ENCODE data around the gene CCT3. TPM values are rescaled to one million over a fixed set of nuclear protein-coding genes. Genes with fewer than 3 reads are reported as not detected.
"Not testable (repeated sequence)": the region's sequence is repeated elsewhere in the genome, so short reads cannot be mapped to it uniquely, and the experiment has no call there.

CCT3 gene
- polyA plus RNA-seq, 12 donors, result 119 to 268 (median 248) TPM; not detected in 1

DNA sequence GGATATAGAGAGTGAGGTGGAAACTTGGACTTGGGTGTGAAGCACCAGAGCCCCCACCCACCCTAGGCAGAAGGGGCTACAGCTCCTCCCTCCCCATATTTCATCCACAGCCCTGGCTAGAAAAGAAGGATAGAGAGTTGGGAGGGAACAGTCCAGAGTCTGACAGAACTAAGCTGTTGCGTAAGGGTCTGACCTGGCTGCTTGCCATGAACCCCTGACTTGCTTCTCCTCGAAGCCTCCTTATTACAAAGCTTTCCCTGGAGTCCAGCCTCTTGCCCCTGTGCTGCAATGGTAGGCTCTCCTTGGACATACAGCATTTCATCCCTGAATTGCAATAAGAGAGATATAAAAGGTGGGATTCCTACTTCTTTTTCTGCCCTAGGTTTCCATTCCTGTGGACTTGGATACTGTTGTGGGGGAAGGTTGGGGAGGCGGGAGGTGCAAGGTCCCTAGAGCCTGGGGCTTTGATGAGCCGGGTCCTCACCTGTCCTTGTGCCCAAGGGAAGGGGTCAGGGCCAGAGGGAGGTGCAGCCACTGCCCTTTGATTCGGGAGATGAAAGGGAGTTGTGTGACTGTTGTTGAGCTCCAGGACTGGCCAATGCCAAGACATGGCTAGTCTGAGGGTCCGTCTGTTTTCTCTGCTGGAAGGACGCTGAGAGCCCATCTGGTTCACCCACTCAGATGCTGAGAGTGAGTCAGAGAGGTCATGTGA is 33.6 kb upstream of the CCT3 start:
- DNase-seq, result no peak

- not testable (repeated sequence) for DNase-seq
Observed at GRCh38 chr1:156369685-156370286, 31.7 kb upstream of the CCT3 start.

GRCh38 chr1:156368889-156369684 is 31.0 kb upstream of the CCT3 start, which contains the start of gene RHBG:
Gene RHBG, plus strand, starts transcription at chr1:156369211. Its CDS starts 39 bp downstream, at chr1:156369250.
- DNase-seq, result no peak

DNA sequence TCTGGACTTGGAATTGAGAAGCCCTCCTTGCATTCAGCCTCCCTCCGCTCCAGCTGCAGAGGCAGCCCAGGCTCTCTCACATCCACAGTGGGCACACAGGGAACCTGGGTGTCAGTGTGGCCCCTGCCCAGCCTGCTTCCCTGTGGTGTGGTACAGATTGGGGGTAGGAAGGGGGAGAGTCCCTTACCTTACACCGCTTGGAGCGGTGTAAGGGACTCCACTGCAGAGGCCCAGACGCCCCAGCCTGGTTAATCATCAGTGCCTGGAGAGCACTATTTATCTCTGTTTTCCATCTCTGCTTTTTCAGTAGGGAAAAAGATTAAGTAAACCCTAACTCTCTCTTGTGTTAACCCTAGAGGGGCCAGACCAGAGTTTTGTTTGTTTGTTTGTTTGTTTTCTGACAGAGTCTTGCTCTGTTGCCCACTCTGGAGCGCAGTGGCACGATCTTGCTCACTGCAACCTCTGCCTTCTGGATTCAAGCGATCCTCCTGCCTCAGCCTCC is 30.1 kb upstream of the CCT3 start:
- DNase-seq, result no peak

DNA sequence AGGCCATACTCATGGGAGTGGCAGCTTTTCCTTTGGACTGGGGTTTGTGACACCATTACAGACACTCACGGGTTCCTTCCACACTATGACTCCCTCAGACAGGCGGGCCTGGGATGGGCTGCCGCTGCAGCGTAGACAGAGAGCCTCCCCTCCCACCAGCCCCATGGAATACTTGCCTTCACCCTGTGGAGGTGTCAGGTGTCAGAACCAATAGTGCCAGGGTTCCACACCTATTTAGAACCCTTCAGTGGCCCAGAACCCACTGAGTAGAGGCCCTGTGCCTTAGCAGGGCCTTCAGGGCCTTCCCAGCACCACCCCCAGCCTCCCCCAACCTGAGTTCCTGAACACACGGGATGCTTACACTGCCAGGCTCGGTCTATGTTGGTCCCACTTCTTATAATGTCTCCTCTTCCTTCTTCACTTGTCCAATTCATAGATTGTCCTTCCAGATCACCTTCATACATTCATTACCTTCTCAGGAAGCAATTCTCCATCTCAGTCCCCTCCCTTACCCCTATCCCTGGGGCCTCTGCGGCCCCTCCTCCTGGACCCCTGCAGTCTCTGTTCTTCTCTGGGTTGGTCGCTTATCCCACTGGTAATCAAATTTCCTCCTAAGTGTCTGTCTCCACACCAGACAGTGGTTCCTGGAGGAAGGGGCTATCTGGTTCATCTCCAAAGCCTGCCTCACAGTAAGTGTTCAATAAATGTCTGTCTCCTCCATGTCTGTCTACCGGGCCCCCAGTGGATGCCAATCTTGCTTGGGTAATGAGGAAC is 29.5 kb upstream of the CCT3 start:
- no peak for DNase-seq

DNA sequence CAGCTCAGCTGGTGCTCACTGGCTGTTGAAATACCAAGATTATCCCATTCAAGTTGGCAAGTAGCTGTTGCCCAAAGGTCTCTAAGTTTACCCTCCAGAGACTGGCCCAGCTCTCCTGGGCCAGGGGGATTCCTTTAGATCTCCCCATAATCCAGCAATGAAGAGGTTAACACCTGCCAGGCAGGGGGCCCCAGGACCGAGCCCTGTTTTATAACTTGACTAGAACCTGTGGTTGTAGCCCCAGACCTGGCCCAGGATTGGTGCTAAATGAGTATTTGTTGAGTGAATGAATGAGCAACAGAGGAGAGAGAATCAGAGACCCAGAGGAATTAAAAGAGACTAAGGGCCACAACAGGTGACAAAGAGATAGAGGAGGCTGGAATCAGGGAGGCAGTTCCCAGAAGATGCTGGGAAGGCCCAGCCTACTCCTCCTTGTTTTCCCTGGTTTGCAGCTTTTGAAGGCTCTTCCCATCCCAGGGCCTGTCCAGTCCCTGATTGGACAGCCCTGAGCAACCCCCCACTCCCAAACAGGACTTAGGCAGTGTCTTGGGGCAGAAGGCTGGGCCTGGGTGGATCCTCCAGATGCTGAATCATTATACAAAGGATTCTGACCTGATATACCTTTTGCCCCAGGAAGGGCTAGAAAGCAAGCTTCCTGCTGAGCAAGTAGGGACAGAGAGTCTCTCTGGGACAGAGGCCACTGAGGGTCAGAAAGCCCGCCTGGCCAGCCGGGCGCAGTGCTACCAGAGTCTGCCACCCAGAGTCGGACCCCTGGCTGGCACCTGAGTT is 28.5 kb upstream of the CCT3 start:
- no peak for DNase-seq

DNA sequence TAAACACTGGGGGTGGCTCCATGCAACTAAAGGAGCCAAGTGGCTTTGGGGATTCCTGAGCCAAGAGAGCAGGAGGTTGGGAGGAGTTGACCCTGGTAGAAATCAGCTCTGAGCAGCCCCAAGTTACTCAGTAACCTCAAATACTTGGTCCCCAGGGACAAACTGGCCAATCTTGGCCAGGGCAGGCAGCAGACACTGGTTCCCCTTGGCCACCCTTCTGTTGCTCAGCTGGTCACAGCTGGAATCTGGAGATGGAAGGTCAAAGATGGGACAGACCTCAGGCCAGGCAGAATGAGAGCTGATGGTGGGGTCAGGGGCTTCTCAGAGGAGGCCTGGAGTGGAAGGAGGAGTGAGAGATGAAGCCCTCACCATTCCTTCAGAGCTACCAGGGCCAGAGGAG is 27.7 kb upstream of the CCT3 start:
- DNase-seq, result no peak

GRCh38 chr1:156360534-156360933 is 22.4 kb upstream of the CCT3 start:
- no peak for DNase-seq

DNA sequence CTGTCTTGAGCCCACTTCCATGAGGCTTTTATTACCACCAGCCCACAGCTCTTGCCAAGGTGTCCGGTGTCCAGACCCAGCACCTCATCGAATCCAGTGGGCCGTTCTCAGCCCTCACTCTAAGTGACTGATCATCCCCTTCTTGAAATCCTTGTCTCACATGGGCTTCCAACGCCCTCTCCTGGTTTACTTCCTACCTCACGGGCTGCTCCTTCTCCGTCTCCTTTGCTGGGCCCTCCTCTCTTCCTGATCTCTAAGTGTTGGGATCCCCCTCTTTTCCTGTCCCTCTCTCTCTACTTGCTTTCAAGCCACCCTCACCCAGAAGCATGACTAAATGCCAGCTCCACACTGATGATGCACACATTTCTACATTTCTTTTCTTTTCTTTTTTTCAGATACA is 21.9 kb upstream of the CCT3 start:
- DNase-seq, result no peak

DNA sequence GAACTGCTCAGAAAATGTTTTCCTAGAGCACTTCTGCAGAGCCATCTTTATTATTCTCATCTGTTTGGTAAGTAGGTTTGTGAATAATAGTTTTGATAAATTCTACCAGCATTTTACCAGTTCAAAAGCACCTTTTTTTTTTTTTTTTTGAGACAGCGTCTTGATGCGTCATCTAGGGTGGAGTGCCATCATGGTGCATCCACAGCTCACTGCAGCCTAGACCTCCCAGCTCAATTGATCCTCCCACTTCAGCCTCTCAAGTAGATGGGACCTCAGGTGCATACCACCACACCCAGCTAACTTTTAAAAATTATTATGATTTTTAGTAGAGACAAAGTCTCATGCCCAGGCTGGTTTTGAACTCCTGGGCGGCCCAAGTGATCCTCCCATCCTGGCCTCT is 21.2 kb upstream of the CCT3 start:
- no peak for DNase-seq

DNA sequence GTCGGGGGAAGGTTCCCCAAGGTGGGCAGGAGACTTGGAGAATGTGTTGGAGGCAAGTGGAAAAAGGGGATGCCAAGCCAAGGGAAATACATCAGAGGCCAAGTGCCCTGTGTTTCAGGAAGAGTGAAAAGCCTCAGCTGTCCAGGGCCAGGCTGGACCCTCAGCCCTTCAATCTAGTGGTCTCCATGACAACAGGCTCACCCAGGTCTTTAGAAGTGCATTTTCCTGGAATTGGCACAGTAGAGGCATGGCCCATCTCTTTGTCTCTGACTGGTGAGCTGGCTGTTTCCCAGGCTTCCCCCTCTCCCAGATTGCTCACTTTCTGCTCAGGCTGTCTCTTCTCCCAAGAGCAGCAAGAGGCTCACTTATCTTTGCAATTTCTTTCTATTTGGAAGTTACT is 20.5 kb upstream of the CCT3 start:
- DNase-seq, result no peak

DNA sequence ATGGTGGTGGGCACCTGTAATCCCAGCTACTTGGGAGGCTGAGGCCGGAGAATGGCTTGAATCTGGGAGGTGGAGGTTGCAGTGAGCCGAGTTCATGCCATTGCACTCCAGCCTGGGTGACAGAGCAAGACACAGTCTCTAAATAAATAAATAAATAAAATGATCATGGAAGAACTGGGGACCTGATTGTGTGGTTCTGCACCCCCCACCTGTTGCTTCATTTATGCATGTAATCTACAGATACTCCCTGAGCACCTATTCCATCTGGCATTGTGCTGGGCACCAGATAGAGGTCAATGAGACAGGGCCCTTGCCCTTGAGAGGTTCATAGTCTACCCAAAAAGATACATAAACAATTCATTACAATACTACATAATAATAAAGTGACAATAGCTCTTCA is 19.9 kb upstream of the CCT3 start:
- DNase-seq, result no peak

- DNase-seq, result no peak
Observed at GRCh38 chr1:156356875-156357534, 18.9 kb upstream of the CCT3 start.

DNA sequence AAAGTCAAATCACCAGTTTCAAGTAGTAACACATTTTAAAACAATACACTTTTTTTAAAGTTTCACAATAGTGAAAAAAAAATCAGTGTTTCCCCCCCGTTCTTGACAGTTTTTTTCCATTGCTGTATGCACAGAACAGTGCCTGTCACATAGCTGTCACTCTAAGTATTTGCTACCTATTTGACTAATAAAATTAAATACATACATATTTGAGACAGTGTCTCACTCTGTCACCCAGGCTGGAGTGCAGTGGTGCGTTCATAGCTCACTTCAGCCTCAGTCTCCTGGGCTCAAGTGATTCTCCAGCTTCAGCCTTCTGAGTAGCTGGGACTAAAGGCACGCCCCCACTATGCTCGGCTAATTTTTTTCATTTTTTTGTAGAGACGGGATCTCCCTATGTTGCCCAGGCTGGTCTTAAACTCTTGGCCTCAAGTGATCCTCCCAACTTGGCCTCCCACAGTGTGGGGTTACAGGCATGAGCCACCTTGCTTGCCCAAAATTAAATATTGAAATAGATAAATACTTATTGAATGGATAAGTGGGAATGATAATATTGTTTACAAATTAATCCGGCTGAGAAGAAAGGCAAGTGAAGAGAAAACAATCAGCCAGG is 18.3 kb upstream of the CCT3 start:
- no peak for DNase-seq

GRCh38 chr1:156352481-156352880 is 14.4 kb upstream of the CCT3 start:
- DNase-seq, result not testable (repeated sequence)

- DNase-seq, result no peak
Observed at GRCh38 chr1:156347331-156347730, 9.2 kb upstream of the CCT3 start.

DNA sequence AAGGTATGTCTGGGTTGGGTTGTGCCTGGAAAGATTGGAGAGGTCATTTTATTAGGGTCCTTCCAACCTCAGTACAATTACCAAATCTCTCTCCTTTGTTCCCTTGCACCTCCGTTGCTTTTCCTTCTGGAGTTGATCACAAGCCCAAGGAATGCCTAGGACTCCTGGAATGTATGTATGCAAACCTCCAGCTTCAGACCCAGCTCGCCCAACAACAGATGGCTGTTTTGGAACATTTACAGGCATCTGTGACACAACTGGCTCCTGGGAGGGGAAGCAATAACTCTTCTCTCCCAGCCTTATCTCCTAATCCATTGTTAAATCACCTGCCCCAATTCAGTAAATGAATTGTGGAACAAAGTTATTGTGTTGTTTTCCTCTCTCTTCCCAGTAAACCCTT is 8.5 kb upstream of the CCT3 start:
- no peak for DNase-seq

- not testable (repeated sequence) for DNase-seq
Observed at GRCh38 chr1:156346035-156346434, 7.9 kb upstream of the CCT3 start.

- no peak for DNase-seq
Observed at GRCh38 chr1:156344409-156344808, 6.3 kb upstream of the CCT3 start.
